HTR-8/SVneo (cell line): Measurements from ENCODE around the gene CLEC17A.
"Not testable (repeated sequence)": the region's sequence is repeated elsewhere in the genome, so short reads cannot be mapped to it uniquely, and the experiment has no call there.

Experiments
- DNase-seq: peaks from one replicate; pipeline ENCODE4 v3.0.0; 2011; ENCODE audit warnings: low spot score, mixed read lengths; ENCODE audit not compliant: insufficient read length
- FAIRE-seq: peaks from 2 replicates; lab custom pipeline; 2011; peaks lifted over from hg19 to GRCh38; lab: Jason Lieb, UNC

CLEC17A gene

DNA sequence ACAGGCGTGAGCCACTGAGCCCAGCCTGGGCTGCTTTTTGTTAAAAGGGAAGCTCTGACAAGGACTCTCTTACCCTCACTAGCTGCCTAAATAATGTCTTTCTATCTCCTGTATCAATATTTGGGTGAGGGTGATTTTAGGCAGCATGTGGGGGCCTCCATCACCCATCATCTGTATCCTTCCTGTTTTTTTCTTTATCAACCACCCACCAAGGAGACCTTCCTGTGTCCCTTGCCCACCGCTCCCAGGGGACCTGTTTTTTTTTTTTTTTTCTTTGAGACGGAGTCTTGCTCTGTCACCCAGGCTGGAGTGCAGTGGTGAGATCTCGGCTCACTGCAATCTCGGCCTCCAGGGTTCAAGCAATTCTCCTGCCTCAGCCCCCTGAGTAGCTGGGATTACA lies 5.6 kb upstream of the CLEC17A start:
- FAIRE-seq (no peak), DNase-seq (no peak)

- no peak for FAIRE-seq
- no peak for DNase-seq
Observed at GRCh38 chr19:14577885-14578427, 4.9 kb upstream of the CLEC17A start.

DNA sequence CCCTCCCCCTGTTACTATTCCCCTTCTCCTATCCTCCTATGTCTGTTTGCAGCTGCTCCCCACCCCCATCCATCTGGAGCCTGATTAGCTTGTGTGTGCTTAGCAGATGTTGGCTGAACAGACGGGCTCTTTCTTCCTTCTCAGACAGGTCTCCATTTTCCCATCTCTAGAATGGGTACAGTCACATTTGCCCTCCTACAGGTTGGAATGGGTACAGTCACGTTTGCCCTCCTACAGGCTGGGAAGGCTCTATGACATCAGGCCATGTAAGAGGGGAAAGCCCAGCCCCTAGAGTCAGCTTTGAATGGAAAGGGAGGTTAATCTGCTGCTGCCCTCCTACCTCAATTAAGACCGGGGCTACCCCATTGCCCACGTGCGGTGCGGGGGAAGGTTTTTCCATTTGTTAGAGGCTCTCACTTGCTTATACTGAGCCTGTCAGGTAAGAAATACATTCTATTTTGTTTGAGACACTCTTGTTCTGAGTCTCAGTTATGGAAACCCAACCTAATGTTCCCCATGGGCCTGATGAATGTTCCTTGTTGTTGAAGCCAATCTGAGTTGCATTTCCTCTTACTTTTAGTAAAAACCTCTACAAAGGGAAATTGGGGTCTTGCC lies 2.2 kb upstream of the CLEC17A start:
- FAIRE-seq: no peak
- DNase-seq: no peak

DNA sequence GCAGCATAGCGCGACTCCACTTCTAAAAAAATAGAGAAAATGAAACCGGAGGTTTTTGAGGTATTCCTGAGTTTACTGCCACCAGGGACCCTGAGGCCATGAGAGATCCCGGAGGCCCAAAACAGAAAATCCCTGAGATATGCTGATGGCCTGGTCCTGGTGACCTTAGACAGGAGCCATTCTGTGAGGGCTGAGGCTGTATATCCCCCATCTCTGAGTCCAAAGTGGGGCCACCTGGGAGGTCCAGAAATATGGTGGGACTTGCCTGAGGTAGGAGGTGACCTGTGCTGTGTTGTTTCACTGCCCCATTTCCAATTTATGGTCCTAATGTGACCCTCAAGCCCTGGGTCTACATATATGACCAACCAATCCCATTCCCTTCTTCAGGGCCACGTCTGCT lies 1.5 kb downstream of the CLEC17A start:
- DNase-seq, FAIRE-seq: not testable (repeated sequence)

DNA sequence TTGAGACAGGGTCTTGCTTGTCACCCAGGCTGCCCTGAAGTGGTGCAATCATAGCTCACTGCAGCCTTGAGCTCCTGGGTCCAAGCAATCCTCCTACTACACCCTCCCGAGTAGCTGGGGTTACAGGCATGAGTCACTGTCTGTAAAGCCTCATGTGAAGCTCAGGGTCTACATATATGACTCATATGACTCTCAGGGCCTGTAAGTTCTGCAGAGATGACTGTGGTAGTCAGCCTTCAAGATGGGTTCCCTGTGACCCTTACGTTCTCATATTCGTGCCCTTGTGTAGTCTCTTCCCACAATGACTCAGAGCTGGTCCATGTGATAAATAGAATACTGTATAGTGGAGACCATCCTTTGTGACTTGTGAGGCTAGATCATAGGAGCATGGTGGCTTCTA lies 2.3 kb downstream of the CLEC17A start:
- not testable (repeated sequence) for DNase-seq, FAIRE-seq

DNA sequence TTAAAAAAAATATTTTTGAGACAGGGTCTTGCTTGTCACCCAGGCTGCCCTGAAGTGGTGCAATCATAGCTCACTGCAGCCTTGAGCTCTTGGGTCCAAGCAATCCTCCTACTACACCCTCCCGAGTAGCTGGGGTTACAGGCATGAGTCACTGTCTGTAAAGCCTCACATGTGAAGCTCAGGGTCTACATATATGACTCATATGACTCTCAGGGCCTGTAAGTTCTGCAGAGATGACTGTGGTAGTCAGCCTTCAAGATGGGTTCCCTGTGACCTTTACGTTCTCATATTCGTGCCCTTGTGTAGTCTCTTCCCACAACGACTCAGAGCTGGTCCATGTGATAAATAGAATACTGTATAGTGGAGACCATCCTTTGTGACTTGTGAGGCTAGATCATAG lies 6.5 kb downstream of the CLEC17A start:
- not testable (repeated sequence) for DNase-seq, FAIRE-seq

GRCh38 chr19:14595558-14595957 lies 12.7 kb downstream of the CLEC17A start:
- FAIRE-seq (peak; percentile 98), DNase-seq (no peak)

DNA sequence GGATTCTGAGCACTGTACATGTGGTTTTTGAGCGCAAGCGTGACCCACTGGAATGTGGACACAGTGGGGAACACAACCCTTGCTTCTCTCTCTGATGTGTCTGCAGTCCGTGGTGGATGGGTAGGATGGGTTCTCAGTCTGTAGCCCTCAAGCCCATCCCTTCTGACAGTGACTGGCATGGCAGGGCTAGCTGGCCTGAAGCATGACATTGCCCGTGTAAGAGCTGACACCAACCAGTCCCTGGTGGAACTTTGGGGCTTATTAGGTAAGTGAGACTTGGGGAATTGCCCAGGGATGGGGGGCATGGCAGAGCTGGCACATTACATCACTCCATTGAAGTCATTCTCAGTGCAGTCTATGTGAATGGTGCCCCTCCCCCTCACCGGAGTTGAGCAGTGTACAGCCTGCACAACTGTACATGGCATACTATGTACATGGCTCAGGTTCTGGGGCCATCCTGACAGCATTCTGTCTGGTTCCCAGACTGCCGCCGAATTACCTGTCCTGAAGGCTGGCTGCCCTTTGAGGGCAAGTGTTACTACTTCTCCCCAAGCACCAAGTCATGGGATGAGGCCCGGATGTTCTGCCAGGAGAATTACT lies 16.8 kb downstream of the CLEC17A start:
- DNase-seq (no peak), FAIRE-seq (no peak)

DNA sequence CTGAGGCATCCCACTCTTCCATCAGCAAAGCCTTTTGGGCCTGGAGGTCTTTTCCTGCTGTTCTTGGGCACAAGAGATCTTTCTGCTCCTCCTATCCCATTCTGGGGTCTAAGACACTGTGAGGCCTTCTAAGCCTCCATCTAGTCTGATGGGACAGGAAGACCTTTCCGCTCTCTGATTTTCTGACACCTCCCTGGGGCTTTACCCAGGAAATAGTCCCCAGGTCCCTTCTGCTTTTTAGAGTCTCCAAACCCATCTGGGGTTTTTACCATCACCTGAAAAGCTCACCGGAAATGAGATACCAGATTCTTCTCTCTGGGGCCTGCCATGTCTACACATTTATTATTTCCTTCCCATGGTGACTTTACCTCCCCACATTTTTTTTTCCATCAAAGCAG lies 21.1 kb downstream of the CLEC17A start:
- no peak for FAIRE-seq
- no peak for DNase-seq

DNA sequence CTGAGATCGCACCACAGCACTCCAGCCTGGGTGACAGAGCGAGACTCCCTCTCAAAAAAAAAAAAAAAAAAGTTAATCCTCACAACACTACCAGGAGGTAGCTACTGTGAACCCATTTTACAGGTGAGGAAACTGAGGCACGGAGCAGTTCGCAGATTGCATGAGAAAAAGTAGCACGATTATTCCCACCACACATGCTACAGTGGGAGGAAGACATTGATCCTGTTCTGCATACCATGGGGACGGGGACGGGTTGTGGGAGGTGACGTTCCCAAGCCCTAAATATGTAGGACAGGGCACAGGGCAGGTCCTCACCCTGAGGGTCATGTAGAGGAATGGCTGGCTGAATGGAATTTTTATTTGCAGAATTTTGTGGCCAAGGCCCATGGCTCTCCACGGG lies 23.7 kb downstream of the CLEC17A start:
- FAIRE-seq: no peak
- DNase-seq: no peak

GRCh38 chr19:14611051-14611450 lies 28.2 kb downstream of the CLEC17A start:
- no peak for DNase-seq
- no peak for FAIRE-seq

GRCh38 chr19:14612242-14612641 lies 29.4 kb downstream of the CLEC17A start:
- not testable (repeated sequence) for DNase-seq, FAIRE-seq

- no peak for FAIRE-seq
- no peak for DNase-seq
Observed at GRCh38 chr19:14612657-14613056, 29.8 kb downstream of the CLEC17A start.

- DNase-seq, FAIRE-seq: not testable (repeated sequence)
Observed at GRCh38 chr19:14613399-14614098, 30.7 kb downstream of the CLEC17A start.

GRCh38 chr19:14614099-14614412 lies 31.2 kb downstream of the CLEC17A start:
- FAIRE-seq: no peak
- no peak for DNase-seq

- no peak for FAIRE-seq
- DNase-seq: no peak
Observed at GRCh38 chr19:14615623-14616022, 32.7 kb downstream of the CLEC17A start.

GRCh38 chr19:14616407-14616806 lies 33.5 kb downstream of the CLEC17A start:
- FAIRE-seq (no peak), DNase-seq (no peak)

DNA sequence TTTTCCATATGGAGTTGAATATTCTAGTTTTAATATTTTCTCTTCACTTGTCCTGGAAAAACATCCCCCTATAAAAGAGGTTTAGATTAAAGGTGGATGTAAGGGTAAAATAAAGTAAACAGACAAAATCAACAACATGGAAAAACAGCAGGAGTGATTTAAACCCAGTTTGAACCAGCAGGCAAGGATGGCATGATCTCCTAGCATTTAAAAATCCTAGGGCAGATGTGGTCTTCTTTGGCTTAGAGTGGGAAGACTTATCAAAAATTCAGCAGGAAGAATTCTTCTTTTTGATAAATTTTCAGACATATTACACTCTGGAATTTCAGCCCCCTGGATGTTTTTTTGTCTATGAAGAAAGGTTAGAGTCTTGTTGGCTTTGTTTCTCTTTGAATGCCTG lies 36.5 kb downstream of the CLEC17A start:
- no peak for DNase-seq
- no peak for FAIRE-seq

DNA sequence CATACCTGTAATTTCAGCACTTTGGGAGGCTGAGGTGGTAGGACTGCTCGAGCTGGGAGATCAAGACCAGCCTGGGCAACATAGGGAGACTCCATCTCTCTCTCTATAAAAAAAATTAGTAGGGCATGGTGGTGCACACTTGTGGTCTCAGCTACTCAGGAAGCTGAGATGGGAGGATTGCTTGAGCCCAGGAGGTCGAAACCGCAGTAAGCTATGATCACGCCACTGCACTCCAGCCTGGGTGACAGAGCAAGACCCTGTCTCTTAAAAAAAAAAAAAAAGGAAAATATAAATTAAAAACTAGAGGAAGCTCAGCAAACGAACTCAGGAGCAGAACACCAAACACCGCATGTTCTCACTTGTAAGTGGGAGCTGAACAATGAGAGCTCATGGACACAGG lies 41.6 kb downstream of the CLEC17A start:
- not testable (repeated sequence) for DNase-seq, FAIRE-seq

DNA sequence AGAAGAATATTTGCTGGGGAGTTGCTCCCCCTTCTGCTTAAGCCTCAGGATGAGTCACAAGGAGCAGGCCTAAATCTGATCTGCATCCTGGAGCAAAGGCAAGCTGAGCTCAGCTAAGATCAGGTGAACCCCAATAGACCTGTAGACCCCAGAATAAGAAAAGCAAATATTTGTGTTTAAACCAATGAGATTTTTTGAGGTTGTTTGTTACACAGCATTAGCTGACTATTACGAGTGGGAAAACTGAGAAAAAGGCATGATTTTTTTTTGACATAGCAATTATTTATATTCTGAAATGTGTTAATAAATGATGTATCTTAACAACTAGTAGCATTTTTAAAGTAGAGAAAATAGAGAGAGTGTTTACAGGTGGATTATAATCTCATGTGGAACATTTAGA lies 46.7 kb downstream of the CLEC17A start:
- FAIRE-seq (no peak), DNase-seq (no peak)

DNA sequence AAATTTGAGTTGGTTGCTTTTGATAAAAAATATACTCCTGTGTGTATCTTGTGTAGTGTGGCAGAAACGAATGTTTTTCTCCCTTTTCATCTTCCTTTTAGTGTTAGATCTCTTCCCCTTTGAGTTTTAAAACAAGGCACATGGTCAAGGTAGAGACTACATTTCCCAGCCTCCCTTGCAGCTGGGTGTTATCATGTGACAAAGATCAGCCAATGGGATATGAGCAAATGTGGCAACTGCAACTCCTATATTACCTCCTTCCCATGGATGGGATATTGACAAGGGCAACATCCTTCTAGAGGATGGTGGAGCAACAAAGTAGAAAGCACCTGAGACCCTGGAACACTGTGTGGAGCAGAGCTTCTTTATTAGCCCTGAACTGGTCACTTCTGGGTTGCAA lies 49.4 kb downstream of the CLEC17A start:
- DNase-seq: peak; percentile 38

More for the DNA sequence above, 49.4 kb downstream of the CLEC17A start:
- FAIRE-seq: peak; percentile 40
